ENCODE results near the gene SMIM33.
"Not testable (repeated sequence)": the region's sequence is repeated elsewhere in the genome, so short reads cannot be mapped to it uniquely, and the experiment has no call there.

The SMIM33 gene

GRCh38 chr5:139470821-139471300 lies at the start of gene SMIM33:
TSS of gene SMIM33 (plus strand) at chr5:139471004. CDS start at chr5:139471122, 118 bp downstream.
- DNase-seq (ENCODE audit: low read depth in 2 of 2): no peak

GRCh38 chr5:139422307-139422893 lies 48.4 kb upstream of the SMIM33 start:
- peak in 1 of 2 donors; percentile 56 for DNase-seq (ENCODE audit: low read depth in 2 of 2)

GRCh38 chr5:139425497-139425896 lies 45.3 kb upstream of the SMIM33 start:
- no peak for DNase-seq (ENCODE audit: low read depth in 2 of 2)

- DNase-seq (ENCODE audit: low read depth in 2 of 2): no peak
These were observed 44.5 kb upstream of the SMIM33 start for GRCh38 chr5:139426203-139426885.

GRCh38 chr5:139430015-139430414 lies 40.8 kb upstream of the SMIM33 start:
- no peak for DNase-seq (ENCODE audit: low read depth in 2 of 2)

GRCh38 chr5:139431706-139432105 lies 39.1 kb upstream of the SMIM33 start:
- DNase-seq (ENCODE audit: low read depth in 2 of 2): no peak

GRCh38 chr5:139435676-139436075 lies 35.1 kb upstream of the SMIM33 start:
- DNase-seq (ENCODE audit: low read depth in 2 of 2): no peak

GRCh38 chr5:139438707-139439012 lies 32.1 kb upstream of the SMIM33 start:
- no peak for DNase-seq (ENCODE audit: low read depth in 2 of 2)

GRCh38 chr5:139439013-139439903 lies 31.5 kb upstream of the SMIM33 start, which contains the start of gene DNAJC18:
TSS of gene DNAJC18 (minus strand) at chr5:139439525. CDS start at chr5:139439445, 80 bp downstream.
- DNase-seq (ENCODE audit: low read depth in 2 of 2): peak; percentile 80 to 87

GRCh38 chr5:139440416-139440815 lies 30.4 kb upstream of the SMIM33 start:
- DNase-seq (ENCODE audit: low read depth in 2 of 2): not testable (repeated sequence)

GRCh38 chr5:139443831-139444453 lies 26.9 kb upstream of the SMIM33 start:
- no peak for DNase-seq (ENCODE audit: low read depth in 2 of 2)

- DNase-seq (ENCODE audit: low read depth in 2 of 2): no peak
These were observed 25.3 kb upstream of the SMIM33 start for GRCh38 chr5:139445325-139446170.

- DNase-seq (ENCODE audit: low read depth in 2 of 2): no peak
These were observed 23.6 kb upstream of the SMIM33 start for GRCh38 chr5:139446956-139447779.

GRCh38 chr5:139451176-139451575 lies 19.6 kb upstream of the SMIM33 start:
- DNase-seq (ENCODE audit: low read depth in 2 of 2): no peak

- DNase-seq (ENCODE audit: low read depth in 2 of 2): no peak
These were observed 18.7 kb upstream of the SMIM33 start for GRCh38 chr5:139451878-139452660.

- peak in 1 of 2 donors; percentile 31 for DNase-seq (ENCODE audit: low read depth in 2 of 2)
These were observed 16.9 kb upstream of the SMIM33 start for GRCh38 chr5:139453683-139454567.

GRCh38 chr5:139454568-139455290 lies 16.1 kb upstream of the SMIM33 start:
- no peak for DNase-seq (ENCODE audit: low read depth in 2 of 2)

GRCh38 chr5:139456776-139457175 lies 14.0 kb upstream of the SMIM33 start:
- DNase-seq (ENCODE audit: low read depth in 2 of 2): no peak

All from stimulated activated CD4-positive, alpha-beta T cell treated with anti-CD3 and anti-CD28 coated beads, Interleukin-1b, Interleukin-23, amount 100 ng/mL, for 4 hours (primary cell).